Trophoblast cell (in vitro differentiated cells and primary cell): Measurements from ENCODE around the gene CD2AP.

Experiments used
- DNase-seq, 2 donors: peaks; one replicate each; pipeline ENCODE4 v3.0.0-alpha.2; 2016
- H2AFZ ChIP-seq: 2 replicates; pipeline ENCODE4 v1.6.1; 2013; ENCODE audit warnings: low read length, moderate library complexity, mild to moderate bottlenecking; ENCODE audit not compliant: insufficient read depth, poor library complexity
- H2AK5ac ChIP-seq: 2 replicates; pipeline ENCODE4 v1.6.1; 2013; ENCODE audit warnings: mild to moderate bottlenecking, low read length
- H2BK120ac ChIP-seq: 2 replicates; pipeline ENCODE4 v1.6.1; 2013; ENCODE audit warnings: low read length, mild to moderate bottlenecking, moderate library complexity; ENCODE audit not compliant: insufficient read depth, poor library complexity
- H2BK12ac ChIP-seq: 2 replicates; pipeline ENCODE4 v1.6.1; 2013; ENCODE audit warnings: mild to moderate bottlenecking, low read length, moderate library complexity
- H2BK5ac ChIP-seq: 2 replicates; pipeline ENCODE4 v1.6.1; 2013; ENCODE audit warnings: low read length, low read depth, moderate library complexity, mild to moderate bottlenecking; ENCODE audit not compliant: poor library complexity
- H3K14ac ChIP-seq: 2 replicates; pipeline ENCODE4 v1.6.1; 2013; ENCODE audit warnings: mild to moderate bottlenecking, low read length
- H3K18ac ChIP-seq: 2 replicates; pipeline ENCODE4 v1.6.1; 2013; ENCODE audit warnings: mild to moderate bottlenecking, low read length
- H3K23ac ChIP-seq: 2 replicates; pipeline ENCODE4 v1.6.1; 2013; ENCODE audit warnings: low read length
- H3K27ac ChIP-seq: 2 replicates; pipeline ENCODE4 v1.5.1; 2013; ENCODE audit warnings: low read depth, mild to moderate bottlenecking, inconsistent platforms, low read length, moderate library complexity
- H3K27me3 ChIP-seq: 2 replicates; pipeline ENCODE4 v1.6.1; 2013; ENCODE audit warnings: inconsistent platforms, mild to moderate bottlenecking, low read length, moderate library complexity; ENCODE audit not compliant: insufficient read depth
- H3K36me3 ChIP-seq, 2 experiments: 1 replicate in 1 of 2; 2 replicates in 1 of 2; pipeline ENCODE4 v1.6.1; 2013; ENCODE audit warnings: low read length in 2 of 2, mild to moderate bottlenecking in 2 of 2, moderate library complexity in 1 of 2; ENCODE audit not compliant: insufficient read depth in 2 of 2, control insufficient read depth in 1 of 2
- H3K4ac ChIP-seq: 2 replicates; pipeline ENCODE4 v1.6.1; 2013; ENCODE audit warnings: low read depth, mild to moderate bottlenecking, low read length, moderate library complexity
- H3K4me1 ChIP-seq, 2 experiments: 1 replicate in 1 of 2; 2 replicates in 1 of 2; pipeline ENCODE4 v1.6.1; 2013; ENCODE audit warnings: low read length in 2 of 2, mild to moderate bottlenecking in 2 of 2, moderate library complexity in 1 of 2; ENCODE audit not compliant: insufficient read depth in 2 of 2, control insufficient read depth in 1 of 2
- H3K4me2 ChIP-seq: 2 replicates; pipeline ENCODE4 v1.6.1; 2013; ENCODE audit warnings: inconsistent platforms, mild to moderate bottlenecking, low read length, moderate library complexity
- H3K4me3 ChIP-seq: 2 replicates; pipeline ENCODE4 v1.5.1; 2013; ENCODE audit warnings: mild to moderate bottlenecking, low read depth, low read length, inconsistent platforms
- H3K79me1 ChIP-seq: one replicate; pipeline ENCODE4 v1.6.1; 2013; ENCODE audit warnings: low read length
- H3K79me2 ChIP-seq: 2 replicates; pipeline ENCODE4 v1.6.1; 2013; ENCODE audit warnings: low read length, mild to moderate bottlenecking; ENCODE audit not compliant: control insufficient read depth, insufficient read depth, poor library complexity
- H3K9ac ChIP-seq: 2 replicates; pipeline ENCODE4 v1.6.1; 2013; ENCODE audit warnings: mild to moderate bottlenecking, low read length
- H3K9me3 ChIP-seq: 2 replicates; pipeline ENCODE4 v1.6.1; 2013; ENCODE audit warnings: low read depth, mild to moderate bottlenecking, control low read depth, inconsistent platforms, low read length; ENCODE audit not compliant: insufficient read depth
- H4K12ac ChIP-seq: 2 replicates; pipeline ENCODE4 v1.6.1; 2013; ENCODE audit warnings: low read depth, mild to moderate bottlenecking, low read length, moderate library complexity
- H4K8ac ChIP-seq: 2 replicates; pipeline ENCODE4 v1.6.1; 2013; ENCODE audit warnings: low read depth, mild to moderate bottlenecking, low read length, moderate library complexity
- H4K91ac ChIP-seq: one replicate; pipeline ENCODE4 v1.6.1; 2013; ENCODE audit warnings: low read depth, mild to moderate bottlenecking, low read length, moderate library complexity
- WGBS: extraction: QIAGEN DNeasy Blood & Tissue Kit; methylation state at CpG from one replicate; pipeline ENCODE4 v1.1.7; 2013; ENCODE audit warnings: missing lambda C conversion rate; ENCODE audit not compliant: insufficient read length, insufficient coverage; ENCODE audit errors: extremely low coverage; 5-methylcytosine and 5-hydroxymethylcytosine counted together

The CD2AP gene

DNA sequence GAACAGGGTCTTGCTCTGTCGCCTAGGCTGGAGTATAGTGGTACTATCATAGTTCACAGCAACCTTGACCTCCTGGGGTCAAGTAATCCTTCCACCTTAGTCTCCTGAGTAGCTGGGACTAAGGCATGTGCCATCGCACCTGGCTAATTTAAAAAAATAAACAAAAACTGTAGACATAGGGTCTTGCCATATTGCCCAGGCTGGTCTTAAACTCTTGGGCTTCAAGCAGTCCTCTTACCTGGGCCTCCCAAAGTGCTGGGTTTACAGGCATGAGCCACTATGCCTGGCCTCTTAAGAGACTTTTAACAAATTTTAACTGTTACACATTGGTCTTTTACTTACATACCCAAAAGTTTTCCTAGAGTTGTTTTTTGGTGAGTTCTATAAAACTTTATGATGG lies 12.4 kb downstream of the CD2AP start:
- Histone ChIP-seq H2BK12ac (no peak overlapping the region), H3K4me3 (no peak overlapping the region), H3K4ac (peak overlapping the region; percentile 95), H3K18ac (no peak overlapping the region), H3K9ac (no peak overlapping the region), H2AK5ac (no peak overlapping the region), H3K79me2 (peaks cover 8% of the 10 kb centered on the region), H2BK120ac (no peak overlapping the region), H3K9me3 (no peaks in the 10 kb centered on the region), H4K91ac (no peak overlapping the region), H4K12ac (no peak overlapping the region), H3K4me1 (no peaks in the 10 kb centered on the region), H3K36me3 (no peaks in the 10 kb centered on the region), H3K14ac (no peak overlapping the region), H2BK5ac (no peak overlapping the region), H3K27me3 (no peaks in the 10 kb centered on the region), H3K23ac (no peak overlapping the region), H4K8ac (no peak overlapping the region), H3K79me1 (no peaks in the 10 kb centered on the region), H3K4me2 (no peak overlapping the region), H2AFZ (no peak overlapping the region), H3K27ac (no peak overlapping the region)
- WGBS, result no CpG with 5 or more reads among the region's 2 CpGs
- no peak for DNase-seq

GRCh38 chr6:47490676-47491075 lies 13.1 kb downstream of the CD2AP start:
- Histone ChIP-seq H4K8ac (no peak overlapping the region), H3K9ac (no peak overlapping the region), H2BK120ac (no peak overlapping the region), H3K9me3 (no peaks in the 10 kb centered on the region), H4K91ac (no peak overlapping the region), H4K12ac (no peak overlapping the region), H2BK5ac (no peak overlapping the region), H3K4ac (no peak overlapping the region), H2AK5ac (no peak overlapping the region), H3K23ac (no peak overlapping the region), H2AFZ (no peak overlapping the region), H3K79me1 (no peaks in the 10 kb centered on the region), H3K18ac (no peak overlapping the region), H3K36me3 (no peaks in the 10 kb centered on the region), H2BK12ac (no peak overlapping the region), H3K27ac (no peak overlapping the region), H3K4me2 (no peak overlapping the region), H3K27me3 (no peaks in the 10 kb centered on the region), H3K14ac (no peak overlapping the region), H3K4me1 (no peaks in the 10 kb centered on the region), H3K4me3 (no peak overlapping the region), H3K79me2 (peaks cover 9% of the 10 kb centered on the region)
- peak; percentile 34 to 57 for DNase-seq
- WGBS, result no CpG with 5 or more reads among the region's 1 CpG

GRCh38 chr6:47492355-47492754 lies 14.8 kb downstream of the CD2AP start:
- Histone ChIP-seq H3K27ac (no peak overlapping the region), H2BK5ac (no peak overlapping the region), H3K4ac (peak overlapping the region; percentile 64), H4K91ac (no peak overlapping the region), H2AK5ac (no peak overlapping the region), H4K12ac (no peak overlapping the region), H3K27me3 (no peaks in the 10 kb centered on the region), H3K9ac (no peak overlapping the region), H3K4me1 (no peaks in the 10 kb centered on the region), H3K14ac (no peak overlapping the region), H4K8ac (no peak overlapping the region), H3K36me3 (no peaks in the 10 kb centered on the region), H3K18ac (no peak overlapping the region), H2AFZ (no peak overlapping the region), H3K79me1 (no peaks in the 10 kb centered on the region), H3K4me3 (no peak overlapping the region), H2BK120ac (no peak overlapping the region), H3K9me3 (no peaks in the 10 kb centered on the region), H2BK12ac (no peak overlapping the region), H3K4me2 (no peak overlapping the region), H3K23ac (no peak overlapping the region), H3K79me2 (peaks cover 9% of the 10 kb centered on the region)
- no CpG with 5 or more reads among the region's 2 CpGs for WGBS
- DNase-seq, result no peak

- no peak overlapping the region for H4K91ac ChIP-seq
- H2BK5ac ChIP-seq, result no peak overlapping the region
- no peak overlapping the region for H2BK120ac ChIP-seq
- H3K4ac ChIP-seq, result peak overlapping the region; percentile 57
- no peaks in the 10 kb centered on the region for H3K36me3 ChIP-seq
- no peak overlapping the region for H2BK12ac ChIP-seq
- no peak overlapping the region for H3K27ac ChIP-seq
- H3K9ac ChIP-seq, result no peak overlapping the region
- 100% methylated on average over 3 of the region's 8 CpGs for WGBS
- H2AK5ac ChIP-seq, result no peak overlapping the region
- H3K23ac ChIP-seq, result no peak overlapping the region
- H3K79me1 ChIP-seq, result no peaks in the 10 kb centered on the region
- H3K18ac ChIP-seq, result no peak overlapping the region
- no peak overlapping the region for H2AFZ ChIP-seq
- no peak overlapping the region for H4K12ac ChIP-seq
- no peak overlapping the region for H4K8ac ChIP-seq
- no peak overlapping the region for H3K14ac ChIP-seq
- H3K27me3 ChIP-seq, result no peaks in the 10 kb centered on the region
- H3K4me1 ChIP-seq, result no peaks in the 10 kb centered on the region
- H3K9me3 ChIP-seq, result no peaks in the 10 kb centered on the region
- peaks cover 8% of the 10 kb centered on the region for H3K79me2 ChIP-seq
- no peak overlapping the region for H3K4me3 ChIP-seq
- no peak overlapping the region for H3K4me2 ChIP-seq
- DNase-seq, result peak in 1 of 2 donors; percentile 52
Observed at GRCh38 chr6:47495207-47495606, 17.6 kb downstream of the CD2AP start.
